ENCODE results near the gene IL18BP. TPM values are rescaled to one million over a fixed set of nuclear protein-coding genes. Genes with fewer than 3 reads are reported as not detected.

IL18BP gene
- total and polyA plus RNA-seq, 9 of the 15 experiments (the other 6 are each of a cell fraction or from before 2014, with no cell fraction given): 0.34 to 9.4 (median 3.2) TPM

DNA sequence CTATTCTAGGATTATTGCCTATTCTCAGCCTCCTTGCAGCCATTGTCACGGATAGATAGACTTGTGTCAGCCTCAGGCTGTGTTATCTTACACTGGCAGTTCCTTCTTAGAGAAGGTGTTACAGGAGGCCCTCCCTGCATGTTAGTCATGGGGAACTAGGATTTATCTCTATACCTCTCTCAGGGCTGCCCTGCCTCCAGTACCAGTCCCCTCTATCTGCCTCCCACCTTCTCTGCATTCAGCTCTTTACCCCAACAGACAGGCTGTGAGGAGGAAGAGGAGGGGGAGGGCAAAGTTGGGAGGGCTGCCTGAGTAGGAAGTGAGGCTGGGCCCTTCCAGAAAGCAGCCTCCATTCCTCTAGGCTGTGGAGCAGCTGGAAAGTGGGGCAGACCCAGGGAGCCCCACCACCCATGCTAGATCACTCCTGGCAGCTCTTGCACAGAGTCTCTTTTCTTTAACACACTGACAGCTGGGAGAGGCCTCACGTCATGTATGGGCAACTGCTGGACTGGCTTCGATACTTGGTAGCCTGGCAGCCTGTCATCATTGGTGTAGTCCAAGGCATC lies 2.9 kb upstream of the IL18BP start (continued):
- TF ChIP-seq ZNF785 (CRISPR knock-in tag; IDR thresholded peaks at IDR 0.05): no peak
- TF ChIP-seq, protein P1, sequence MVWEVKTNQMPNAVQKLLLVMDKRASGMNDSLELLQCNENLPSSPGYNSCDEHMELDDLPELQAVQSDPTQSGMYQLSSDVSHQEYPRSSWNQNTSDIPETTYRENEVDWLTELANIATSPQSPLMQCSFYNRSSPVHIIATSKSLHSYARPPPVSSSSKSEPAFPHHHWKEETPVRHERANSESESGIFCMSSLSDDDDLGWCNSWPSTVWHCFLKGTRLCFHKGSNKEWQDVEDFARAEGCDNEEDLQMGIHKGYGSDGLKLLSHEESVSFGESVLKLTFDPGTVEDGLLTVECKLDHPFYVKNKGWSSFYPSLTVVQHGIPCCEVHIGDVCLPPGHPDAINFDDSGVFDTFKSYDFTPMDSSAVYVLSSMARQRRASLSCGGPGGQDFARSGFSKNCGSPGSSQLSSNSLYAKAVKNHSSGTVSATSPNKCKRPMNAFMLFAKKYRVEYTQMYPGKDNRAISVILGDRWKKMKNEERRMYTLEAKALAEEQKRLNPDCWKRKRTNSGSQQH (CRISPR knock-in tag; IDR thresholded peaks at IDR 0.05): no peak
- no peak for TF ChIP-seq CREB3 (tag; conservative IDR thresholded peaks at IDR 0.05; ENCODE audit: low read depth)
- TF ChIP-seq ZSCAN29 (IDR thresholded peaks at IDR 0.05): no peak
- TF ChIP-seq GATA2 (CRISPR knock-in tag; IDR thresholded peaks at IDR 0.05): peak; percentile 92
- TF ChIP-seq SMAD1 (IDR thresholded peaks at IDR 0.05; ENCODE audit: low read depth, low read length, partially characterized antibody): no peak
- no peak for TF ChIP-seq ZNF318 (IDR thresholded peaks at IDR 0.05; ENCODE audit: borderline replicate concordance in 1 of 2, low read depth in 1 of 2)
- TF ChIP-seq, protein P2, sequence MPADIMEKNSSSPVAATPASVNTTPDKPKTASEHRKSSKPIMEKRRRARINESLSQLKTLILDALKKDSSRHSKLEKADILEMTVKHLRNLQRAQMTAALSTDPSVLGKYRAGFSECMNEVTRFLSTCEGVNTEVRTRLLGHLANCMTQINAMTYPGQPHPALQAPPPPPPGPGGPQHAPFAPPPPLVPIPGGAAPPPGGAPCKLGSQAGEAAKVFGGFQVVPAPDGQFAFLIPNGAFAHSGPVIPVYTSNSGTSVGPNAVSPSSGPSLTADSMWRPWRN (IDR thresholded peaks at IDR 0.05; ENCODE audit: low read depth): no peak
- TF ChIP-seq SAFB (IDR thresholded peaks at IDR 0.05; ENCODE audit: borderline replicate concordance, low read depth, low read length): no peak
- no peak for TF ChIP-seq C11orf30 (IDR thresholded peaks at IDR 0.05; ENCODE audit: low read depth)
- TF ChIP-seq ZNF12 (CRISPR knock-in tag; IDR thresholded peaks at IDR 0.05): no peak
